ENCODE data around the gene PDGFC.

GRCh38 chr4:156816360-156816755 lies 155.2 kb downstream of the PDGFC start:
- TF ChIP-seq CTCF (IDR thresholded peaks at IDR 0.05) (no peak), POLR2A (IDR thresholded peaks at IDR 0.05) (no peak)
